ENCODE measurements around the gene RPL37. TPM values are rescaled to one million over a fixed set of nuclear protein-coding genes. Genes with fewer than 3 reads are reported as not detected.

RPL37 gene
- polyA plus RNA-seq, 1 of the 3 experiments (the other 2 are of a cell fraction): 465 TPM

- no peak overlapping the region for H3K4me2 ChIP-seq
- peaks cover 99% of the 10 kb centered on the region for H3K79me2 ChIP-seq (ENCODE audit: insufficient read depth)
- ChIA-PET POLR2A (no interaction called here), CTCF (no interaction called here)
- TF ChIP-seq MAX (IDR thresholded peaks at IDR 0.05; ENCODE audit: low read depth) (no peak), REST (IDR thresholded peaks at IDR 0.05; ENCODE audit: low read depth, low read length) (no peak), RAD21 (IDR thresholded peaks at IDR 0.05; ENCODE audit: low read length) (no peak)
- no peak overlapping the region for H2AFZ ChIP-seq (ENCODE audit: low read depth)
- H3K4me1 ChIP-seq (ENCODE audit: control insufficient read depth in 1 of 2, insufficient read depth in 2 of 2, low read depth in 1 of 2, low read length in 1 of 2): peaks cover 0 to 7% of the 10 kb centered on the region in 2 experiments; a peak in 1 of 4 replicates
- H4K20me1 ChIP-seq (ENCODE audit: insufficient read depth): peaks cover 80% of the 10 kb centered on the region
- no peak overlapping the region for H3K27ac ChIP-seq (ENCODE audit: low read depth in 2 of 2, low read length in 1 of 2)
- H3K27me3 ChIP-seq (ENCODE audit: insufficient read depth): no peaks in the 10 kb centered on the region
- peaks cover 0 to 10% of the 10 kb centered on the region in 2 experiments for H3K36me3 ChIP-seq (replicated peaks in 1 of 2; ENCODE audit: control insufficient read depth in 1 of 2, insufficient read depth in 2 of 2, low read length in 1 of 2)
- H3K9me2 ChIP-seq: no peaks in the 10 kb centered on the region
- no peaks in the 10 kb centered on the region for H3K9me3 ChIP-seq
- H3K4me3 ChIP-seq (ENCODE audit: low read depth in 2 of 2, low read length in 1 of 2): no peak overlapping the region
- DNase-seq: no peak
- H3K9ac ChIP-seq: no peak overlapping the region
- H3F3A ChIP-seq (replicated peaks; ENCODE audit: insufficient read depth): peaks cover 8% of the 10 kb centered on the region
These were observed 53.1 kb downstream of the RPL37 start for GRCh38 chr5:40781843-40782409.

- no peak for DNase-seq
- no peaks in the 10 kb centered on the region for H3K27me3 ChIP-seq (ENCODE audit: insufficient read depth)
- no peak overlapping the region for H2AFZ ChIP-seq (ENCODE audit: low read depth)
- H4K20me1 ChIP-seq (ENCODE audit: insufficient read depth): peaks cover 71% of the 10 kb centered on the region
- no peak overlapping the region for H3K27ac ChIP-seq (ENCODE audit: low read depth in 2 of 2, low read length in 1 of 2)
- 84% methylated on average over 3 of the region's 3 CpGs for WGBS (ENCODE audit: low lambda C conversion rate)
- H3F3A ChIP-seq (replicated peaks; ENCODE audit: insufficient read depth): peaks cover 8% of the 10 kb centered on the region
- no peak overlapping the region for H3K9ac ChIP-seq
- peaks cover 98% of the 10 kb centered on the region for H3K79me2 ChIP-seq (ENCODE audit: insufficient read depth)
- ChIA-PET CTCF (interaction anchor here (0.6 kb wide), 1 partner anchor 700 kb away, joined by 3 read pairs; no protein-coding TSS in a partner anchor), POLR2A (no interaction called here)
- H3K9me3 ChIP-seq: no peaks in the 10 kb centered on the region
- no peak overlapping the region for H3K4me3 ChIP-seq (ENCODE audit: low read depth in 2 of 2, low read length in 1 of 2)
- no peaks in the 10 kb centered on the region for H3K9me2 ChIP-seq
- H3K4me1 ChIP-seq (ENCODE audit: control insufficient read depth in 1 of 2, insufficient read depth in 2 of 2, low read depth in 1 of 2, low read length in 1 of 2): peaks cover 0 to 11% of the 10 kb centered on the region in 2 experiments; a peak in 2 of 4 replicates
- H3K36me3 ChIP-seq (replicated peaks in 1 of 2; ENCODE audit: control insufficient read depth in 1 of 2, insufficient read depth in 2 of 2, low read length in 1 of 2): peaks cover 7 to 20% of the 10 kb centered on the region in 2 experiments
- H3K4me2 ChIP-seq: no peak overlapping the region
- TF ChIP-seq RXRA (IDR thresholded peaks at IDR 0.05; ENCODE audit: borderline replicate concordance, low read depth) (no peak), EZH2phosphoT487 (IDR thresholded peaks at IDR 0.05; ENCODE audit: borderline replicate concordance, low read depth) (no peak), FOXM1 (IDR thresholded peaks at IDR 0.05; ENCODE audit: low read depth) (no peak), FOXJ3 (CRISPR knock-in tag; IDR thresholded peaks at IDR 0.05) (no peak), IRF3 (IDR thresholded peaks at IDR 0.05; ENCODE audit: low read depth, low read length) (no peak), REST (IDR thresholded peaks at IDR 0.05; ENCODE audit: low read depth, low read length) (no peak), NRF1 (IDR thresholded peaks at IDR 0.05; ENCODE audit: low read depth, low read length) (no peak), JUND (IDR thresholded peaks at IDR 0.05) (no peak), EP300 (IDR thresholded peaks at IDR 0.05; ENCODE audit: borderline replicate concordance in 1 of 2, low read depth in 1 of 2, low read length in 1 of 2) (no peak), RCOR1 (IDR thresholded peaks at IDR 0.05; ENCODE audit: low read length) (no peak), MEF2A (IDR thresholded peaks at IDR 0.05; ENCODE audit: borderline replicate concordance, low read depth) (no peak), USF2 (IDR thresholded peaks at IDR 0.05; ENCODE audit: borderline replicate concordance, low read depth, low read length) (no peak), CTCF (IDR thresholded peaks at IDR 0.05) (no peak)
These were observed 54.2 kb downstream of the RPL37 start for GRCh38 chr5:40780858-40781257.

Data from SK-N-SH (cell line).